RPMI7951 (cell line): ENCODE results near the gene TDP2. TPM values are rescaled to one million over a fixed set of nuclear protein-coding genes. Genes with fewer than 3 reads are reported as not detected.
"Not testable (repeated sequence)": the region's sequence is repeated elsewhere in the genome, so short reads cannot be mapped to it uniquely, and the experiment has no call there.

ENCODE experiments used
- DNase-seq: peaks from one replicate; pipeline ENCODE4 v3.0.0-alpha.2; 2012; ENCODE audit warnings: low read depth
- total RNA-seq: library from RNA; depleted of rRNA; stranded (reverse); fragments of >200 nt; shearing (Covaris generic); gene quantifications from 2 replicates; pipeline ENCODE4 v1.2.3, GENCODE V29; 2014

The TDP2 gene
- total RNA-seq, 1 experiment from 2014 or later: 30.0 TPM

- no peak for DNase-seq
Observed at GRCh38 chr6:24650365-24650764, 16.3 kb downstream of the TDP2 start.

DNA sequence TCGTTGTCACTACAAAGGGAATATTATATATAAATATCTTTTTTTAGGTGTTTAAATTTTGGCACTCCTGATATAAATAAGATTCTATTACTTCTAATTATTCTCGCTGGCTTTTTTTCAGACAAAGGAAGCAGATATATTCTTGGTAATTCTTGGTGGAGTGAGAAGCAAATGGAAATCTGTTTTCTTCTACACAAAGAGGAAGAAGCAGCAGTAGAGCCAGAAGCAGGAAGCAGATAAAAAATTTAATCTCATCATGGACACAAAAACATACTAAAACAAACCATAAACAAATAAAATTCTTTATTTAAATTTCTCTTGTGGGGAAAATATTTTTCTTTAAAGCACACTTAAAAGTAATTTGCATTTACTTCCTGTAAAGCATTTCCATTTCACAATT is 17.0 kb downstream of the TDP2 start:
- DNase-seq: no peak

DNA sequence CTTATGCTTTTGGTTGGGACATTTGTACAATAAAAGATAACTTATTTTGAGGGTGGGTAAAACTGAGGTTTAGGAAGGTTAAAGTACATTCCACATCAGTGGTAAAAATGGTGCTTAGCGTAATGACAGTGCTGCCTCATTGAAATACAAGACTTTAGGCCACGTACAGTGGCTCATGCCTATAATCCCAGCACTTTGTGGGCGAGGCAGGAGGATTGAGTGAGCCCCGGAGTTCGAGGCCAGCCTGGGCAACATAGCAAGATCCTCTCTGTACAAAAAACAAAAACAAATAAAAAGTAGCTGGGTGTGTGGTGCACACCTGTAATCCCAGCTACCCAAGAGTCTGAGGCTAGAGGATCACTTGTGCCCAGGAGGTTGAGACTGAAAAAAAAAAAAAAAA is 18.4 kb downstream of the TDP2 start:
- DNase-seq: no peak

DNA sequence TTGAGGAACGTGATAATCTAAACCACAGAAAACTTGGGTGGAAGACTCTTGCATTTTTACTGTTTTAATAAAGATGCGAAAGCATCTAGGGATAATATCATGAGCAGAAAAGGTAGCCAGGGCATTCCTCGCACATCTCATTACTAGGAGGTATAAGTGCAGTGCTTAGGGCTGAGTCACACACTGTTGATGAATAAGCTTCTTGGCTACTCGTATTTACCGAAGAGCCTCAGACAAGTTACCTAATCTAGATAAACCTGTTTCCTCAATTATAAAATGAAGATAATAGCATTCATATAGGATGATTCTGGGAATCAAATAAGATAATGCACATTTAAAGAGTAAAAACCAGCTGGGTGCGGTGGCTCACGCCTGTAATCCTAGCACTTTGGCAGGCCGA is 19.9 kb downstream of the TDP2 start:
- DNase-seq: no peak

DNA sequence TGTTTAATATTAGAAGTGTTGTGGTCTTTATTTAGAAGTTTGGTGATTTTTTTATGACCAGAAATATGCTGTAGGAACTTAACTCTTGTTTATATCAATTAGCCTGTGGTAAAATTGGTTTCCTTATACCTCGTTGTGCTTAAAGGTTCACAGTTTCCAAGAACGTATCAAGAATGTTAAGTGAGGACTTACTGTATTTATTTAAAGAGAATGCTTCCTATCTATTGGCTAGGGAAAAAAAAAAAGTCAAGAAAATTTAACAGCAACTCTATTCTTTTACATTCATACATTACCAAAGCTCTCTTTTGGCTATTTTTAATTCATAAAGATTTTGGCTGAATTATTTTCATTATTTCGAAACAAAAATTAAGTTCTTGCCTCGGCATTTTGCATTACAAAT is 22.3 kb downstream of the TDP2 start:
- no peak for DNase-seq

GRCh38 chr6:24643920-24644319 is 22.8 kb downstream of the TDP2 start:
- DNase-seq: no peak

DNA sequence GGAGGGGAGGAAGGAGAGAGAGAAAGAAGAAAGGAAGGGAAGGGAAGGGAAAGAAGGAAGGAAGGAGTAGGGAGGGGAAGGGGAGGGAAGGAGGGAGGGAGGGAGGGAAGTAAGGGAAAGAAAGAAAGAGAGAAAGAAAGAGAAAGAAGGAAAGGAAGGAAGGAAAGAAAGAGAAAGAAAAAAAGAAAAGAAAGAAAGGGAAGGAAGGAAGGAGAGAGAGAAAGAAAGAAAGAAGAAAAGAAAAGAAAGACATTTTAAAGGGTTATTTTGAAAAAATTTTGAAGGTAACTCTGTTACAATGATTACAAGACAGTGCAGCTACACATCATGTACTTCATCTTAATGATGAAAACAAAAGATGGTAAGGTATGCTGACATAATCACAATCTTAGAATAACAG is 24.6 kb downstream of the TDP2 start:
- no peak for DNase-seq

DNA sequence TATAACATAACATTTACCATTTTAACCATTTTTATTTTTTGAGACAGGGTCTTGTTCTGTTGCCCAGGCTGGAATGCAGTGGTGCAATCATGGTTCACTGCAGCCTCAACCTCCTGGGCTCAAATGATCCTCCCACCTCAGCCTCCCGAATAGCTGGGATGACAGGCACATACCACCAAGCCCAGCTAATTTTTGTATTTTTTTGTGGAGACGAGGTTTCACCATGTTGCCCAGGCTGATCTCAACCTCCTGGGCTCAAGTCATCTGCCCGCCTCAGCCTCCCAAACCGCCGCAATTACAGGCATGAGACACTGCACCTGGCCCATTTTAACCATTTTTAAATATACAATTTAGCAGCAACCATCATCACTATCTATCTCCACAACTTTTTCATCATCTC is 26.1 kb downstream of the TDP2 start:
- DNase-seq: not testable (repeated sequence)

DNA sequence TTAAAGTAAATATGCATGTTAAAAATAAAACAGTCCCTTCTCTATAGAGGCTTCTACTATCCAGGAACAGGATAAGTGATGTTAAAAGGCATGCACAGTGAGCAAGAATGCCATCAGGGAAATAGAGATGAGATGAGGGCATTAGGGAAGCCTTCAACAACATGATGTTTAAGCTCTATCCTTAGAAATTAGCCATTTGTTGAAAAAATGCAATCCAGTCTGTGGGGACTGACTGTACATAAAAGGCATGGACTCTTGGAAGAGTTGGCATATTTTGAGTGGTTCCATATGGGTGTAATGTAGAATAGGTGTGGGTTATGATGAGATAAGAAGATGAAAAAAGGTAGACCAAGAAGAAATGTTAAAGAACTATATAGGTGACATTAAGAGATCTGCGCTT is 26.5 kb downstream of the TDP2 start:
- no peak for DNase-seq

DNA sequence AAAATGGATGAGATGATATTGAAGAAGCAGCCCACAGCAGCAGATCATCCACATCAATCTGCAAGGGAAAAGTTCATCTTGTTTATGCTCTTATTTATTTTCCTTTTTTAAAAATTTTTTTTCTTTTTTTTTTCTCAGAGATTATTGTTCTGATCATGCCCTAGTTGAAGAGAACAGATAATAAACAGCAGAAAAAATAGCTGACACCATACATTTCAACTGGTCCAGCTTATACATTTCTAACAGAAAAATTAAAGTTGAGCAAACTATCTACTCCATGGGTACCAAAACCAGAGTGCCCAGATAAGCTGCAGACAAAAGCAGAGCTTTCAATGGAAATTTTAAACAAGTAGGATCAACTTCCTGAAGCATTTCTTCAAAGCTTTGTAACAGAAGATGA is 30.0 kb downstream of the TDP2 start:
- no peak for DNase-seq

GRCh38 chr6:24632573-24632972 is 34.1 kb downstream of the TDP2 start:
- DNase-seq: no peak

DNA sequence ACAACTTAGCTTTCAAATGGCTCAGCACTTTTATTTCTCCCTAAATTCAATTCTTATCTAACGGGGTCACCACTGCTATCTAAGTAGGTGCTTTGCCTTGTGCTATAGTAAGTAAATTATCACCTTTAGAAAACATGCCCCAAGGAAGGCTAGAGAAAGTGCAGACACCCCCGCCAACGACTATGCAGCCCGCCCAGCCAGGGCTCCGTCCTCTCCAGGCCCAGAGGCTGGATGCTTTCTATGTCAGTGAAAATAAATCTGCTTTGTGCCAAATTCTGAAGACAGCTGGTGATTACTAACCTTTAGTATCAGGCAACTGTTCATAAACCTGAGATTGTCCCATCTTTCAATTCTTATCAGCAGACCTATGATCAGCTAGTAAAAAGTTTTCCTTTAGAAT is 35.0 kb downstream of the TDP2 start:
- DNase-seq: no peak

GRCh38 chr6:24630856-24631505 is 35.7 kb downstream of the TDP2 start:
- no peak for DNase-seq

- no peak for DNase-seq
Observed at GRCh38 chr6:24621626-24622289, 44.9 kb downstream of the TDP2 start.

DNA sequence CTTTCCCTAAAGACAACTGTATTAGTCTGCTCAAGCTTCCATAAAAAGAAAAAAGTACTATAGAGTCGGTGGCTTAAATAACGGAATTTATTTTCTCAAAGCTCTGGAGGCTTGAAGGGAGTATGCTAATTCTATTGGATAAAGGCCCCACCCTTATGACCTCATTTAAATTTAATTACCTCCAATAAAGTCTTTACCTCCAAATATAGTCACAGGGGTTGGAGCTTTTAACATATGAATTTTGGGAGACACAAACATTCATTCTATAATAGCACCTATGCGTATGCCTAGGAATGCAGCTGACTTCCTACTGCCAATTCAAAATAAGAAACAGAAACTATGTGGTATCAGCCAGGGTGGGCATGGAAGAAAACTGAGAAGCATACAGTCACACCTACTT is 46.1 kb downstream of the TDP2 start:
- DNase-seq: no peak

- DNase-seq: no peak
Observed at GRCh38 chr6:24619661-24620060, 47.0 kb downstream of the TDP2 start.

GRCh38 chr6:24614648-24615047 is 52.1 kb downstream of the TDP2 start:
- no peak for DNase-seq

DNA sequence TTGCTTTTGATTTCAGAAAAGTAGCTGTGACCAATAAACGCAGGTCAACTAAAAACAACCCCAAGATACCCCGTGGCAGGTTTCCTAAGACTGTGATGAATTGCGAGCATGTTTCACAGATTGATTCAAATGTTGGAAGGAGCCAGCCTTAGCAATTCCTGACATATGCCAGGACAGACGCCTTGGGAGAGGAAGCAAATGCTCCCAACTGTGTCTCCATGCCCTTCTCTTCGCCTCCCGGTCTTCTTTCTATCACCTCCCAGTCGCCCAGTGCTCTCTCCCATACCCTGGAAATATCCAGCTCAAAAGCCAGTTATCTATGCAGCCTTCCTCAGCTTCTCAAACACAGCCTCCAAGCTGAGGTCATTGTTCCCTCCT is 52.7 kb downstream of the TDP2 start:
- no peak for DNase-seq

- no peak for DNase-seq
Observed at GRCh38 chr6:24613361-24614042, 53.2 kb downstream of the TDP2 start.

DNA sequence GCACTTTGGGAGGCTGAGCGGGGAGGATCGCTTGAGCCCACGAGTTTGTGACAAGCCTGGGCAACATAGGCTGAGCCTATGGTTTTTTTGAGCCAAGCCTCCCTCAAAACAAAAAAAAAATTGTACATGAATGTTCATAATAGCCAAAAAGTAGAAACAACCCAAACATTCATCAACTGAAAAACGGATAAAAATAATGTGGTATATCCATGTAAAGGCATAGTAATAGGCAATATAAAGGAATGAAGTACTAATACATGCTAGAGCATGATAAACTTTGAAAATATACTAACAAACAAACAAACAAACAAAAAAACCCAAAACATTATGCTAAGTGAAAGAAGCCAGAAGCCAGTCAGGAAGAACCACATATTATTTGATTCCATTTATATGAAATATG is 56.0 kb downstream of the TDP2 start:
- no peak for DNase-seq

GRCh38 chr6:24607310-24608105 is 59.2 kb downstream of the TDP2 start:
- DNase-seq: no peak

GRCh38 chr6:24606200-24606930 is 60.3 kb downstream of the TDP2 start:
- no peak for DNase-seq
